HG03159 (cell line): ENCODE data around the gene SYT15.
A peak's percentile ranks its signal among the peaks of the same experiment; 100 is the strongest.
"Not testable (repeated sequence)": the region's sequence is repeated elsewhere in the genome, so short reads cannot be mapped to it uniquely, and the experiment has no call there.

Experiments used
- ATAC-seq: cut with Tn5 transposase; IDR thresholded peaks from one replicate; pipeline ENCODE4 v1.9.1; 2021; ENCODE audit warnings: mild to moderate bottlenecking, moderate library complexity; ENCODE audit not compliant: unreplicated experiment

SYT15 gene

DNA sequence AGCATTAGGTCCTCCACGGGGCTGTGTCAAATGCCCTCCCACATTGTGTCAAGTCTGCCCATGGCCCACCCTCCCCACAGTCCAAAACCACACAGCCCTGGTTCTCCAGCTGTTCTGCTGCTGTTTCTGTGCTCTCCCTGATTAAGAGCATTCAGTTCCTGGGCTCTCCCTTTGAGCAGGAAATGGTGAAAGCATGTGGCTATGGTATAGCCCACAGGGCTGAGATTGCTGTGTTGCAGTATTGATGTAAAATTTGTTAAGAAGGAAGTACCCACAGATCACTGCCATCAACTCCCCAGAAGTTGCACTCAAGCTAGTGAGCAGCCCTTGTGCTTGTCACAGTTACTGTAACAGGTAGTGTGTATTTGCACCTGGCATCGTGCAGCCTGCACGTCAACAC lies 9.3 kb downstream of the SYT15 start:
- not testable (repeated sequence) for ATAC-seq

DNA sequence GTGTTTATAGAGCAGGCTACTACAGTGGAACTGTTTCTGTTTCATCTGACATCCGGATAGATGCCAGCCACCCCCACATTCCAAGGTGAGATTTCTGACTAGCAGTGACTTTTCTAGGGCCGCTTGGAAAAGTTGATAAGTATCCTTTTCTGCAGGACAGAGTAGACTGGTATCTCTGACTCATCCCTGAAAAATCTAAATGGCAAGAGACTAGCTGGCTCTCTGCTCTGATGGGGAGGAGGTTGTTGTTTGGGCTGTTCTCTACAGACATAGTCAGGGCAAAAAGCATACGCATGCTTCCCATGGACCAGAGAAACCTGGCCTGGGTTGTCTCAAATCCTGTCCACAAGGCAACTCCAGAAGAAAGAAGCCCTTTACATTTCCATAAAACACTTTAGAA lies 10.7 kb downstream of the SYT15 start:
- not testable (repeated sequence) for ATAC-seq

DNA sequence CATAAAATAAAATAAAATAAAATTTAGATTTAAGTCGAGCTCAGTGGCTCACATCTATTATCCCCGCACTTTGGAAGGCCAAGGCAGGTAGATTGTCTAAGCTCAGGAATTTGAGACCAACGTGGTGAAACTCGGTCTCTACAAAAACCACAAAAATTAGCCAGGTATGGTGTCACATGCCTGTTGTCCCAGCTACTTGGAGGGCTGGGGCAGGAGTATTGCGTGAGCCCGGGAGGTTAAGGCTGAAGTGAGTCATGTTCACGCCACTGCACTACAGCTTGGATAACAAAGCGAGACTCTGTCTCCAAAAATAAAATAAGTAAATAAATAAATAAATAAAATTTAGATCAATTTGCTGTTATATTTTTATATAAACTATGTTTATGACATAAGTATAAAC lies 12.1 kb downstream of the SYT15 start:
- not testable (repeated sequence) for ATAC-seq

DNA sequence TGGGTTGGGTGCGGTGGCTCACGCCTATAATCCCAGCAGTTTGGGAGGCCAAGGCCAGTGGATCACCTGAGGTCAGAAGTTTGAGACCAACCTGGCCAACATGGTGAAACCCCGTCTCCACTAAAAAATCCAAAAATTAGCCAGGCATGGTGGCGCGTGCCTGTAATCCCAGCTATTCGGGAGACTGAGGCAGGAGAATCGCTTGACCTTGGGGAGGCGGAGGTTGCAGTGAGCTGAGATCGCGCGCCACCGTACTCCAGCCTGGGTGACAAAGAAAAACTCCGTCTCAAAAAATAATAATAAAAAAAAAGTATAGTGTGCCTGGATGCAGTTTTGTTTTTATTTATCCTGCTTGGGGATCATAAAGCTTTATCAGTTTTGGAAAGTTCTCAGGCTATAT lies 14.4 kb downstream of the SYT15 start:
- not testable (repeated sequence) for ATAC-seq

DNA sequence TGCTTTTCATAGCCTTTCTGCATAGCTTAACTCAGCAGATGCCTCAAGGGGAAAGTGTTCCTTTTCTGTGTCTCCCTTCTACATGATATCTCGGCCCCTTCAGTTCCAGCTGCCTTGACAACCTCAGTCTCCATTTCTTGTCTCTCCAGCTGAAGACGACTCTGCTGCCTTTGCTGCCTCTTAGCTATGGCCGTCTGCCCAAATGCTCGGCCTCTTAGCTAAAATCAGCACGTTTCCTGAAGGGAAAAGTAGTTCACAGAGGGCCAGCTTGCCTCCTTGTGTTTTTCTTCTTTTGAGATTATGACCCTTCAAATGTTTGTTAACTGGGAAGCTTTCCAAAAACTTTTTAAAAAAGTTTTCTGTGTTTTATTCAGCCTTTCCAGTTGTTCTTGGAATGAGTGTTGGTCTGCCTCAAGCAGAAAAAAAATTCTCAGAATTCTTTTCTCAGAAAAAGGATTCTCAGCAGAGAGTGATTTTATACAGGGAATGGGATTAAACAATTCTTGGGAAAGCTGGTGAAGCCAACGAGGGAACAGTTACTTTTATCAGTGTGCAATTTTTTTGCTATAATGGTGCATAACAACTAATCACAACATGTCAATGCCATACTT lies 15.6 kb downstream of the SYT15 start:
- ATAC-seq: not testable (repeated sequence)

DNA sequence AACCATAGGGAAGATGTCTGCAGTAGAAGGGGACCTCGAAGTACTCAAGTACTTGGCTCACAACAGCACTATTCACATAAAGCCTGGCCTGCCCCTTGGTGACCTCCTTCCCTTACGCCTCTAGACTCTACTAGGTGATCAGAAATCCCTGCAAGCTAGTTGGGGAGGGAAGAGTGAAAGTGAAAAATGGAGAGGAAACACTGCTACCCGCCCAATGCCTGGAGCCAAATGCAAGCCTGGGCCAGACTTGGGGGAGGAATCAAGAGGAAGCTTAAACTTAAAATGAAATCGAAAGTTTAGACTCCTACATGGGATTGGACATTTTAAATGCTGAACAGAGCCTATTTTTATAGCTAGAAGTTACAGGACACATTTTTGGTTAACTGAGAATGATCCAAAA lies 17.6 kb downstream of the SYT15 start:
- ATAC-seq: not testable (repeated sequence)

DNA sequence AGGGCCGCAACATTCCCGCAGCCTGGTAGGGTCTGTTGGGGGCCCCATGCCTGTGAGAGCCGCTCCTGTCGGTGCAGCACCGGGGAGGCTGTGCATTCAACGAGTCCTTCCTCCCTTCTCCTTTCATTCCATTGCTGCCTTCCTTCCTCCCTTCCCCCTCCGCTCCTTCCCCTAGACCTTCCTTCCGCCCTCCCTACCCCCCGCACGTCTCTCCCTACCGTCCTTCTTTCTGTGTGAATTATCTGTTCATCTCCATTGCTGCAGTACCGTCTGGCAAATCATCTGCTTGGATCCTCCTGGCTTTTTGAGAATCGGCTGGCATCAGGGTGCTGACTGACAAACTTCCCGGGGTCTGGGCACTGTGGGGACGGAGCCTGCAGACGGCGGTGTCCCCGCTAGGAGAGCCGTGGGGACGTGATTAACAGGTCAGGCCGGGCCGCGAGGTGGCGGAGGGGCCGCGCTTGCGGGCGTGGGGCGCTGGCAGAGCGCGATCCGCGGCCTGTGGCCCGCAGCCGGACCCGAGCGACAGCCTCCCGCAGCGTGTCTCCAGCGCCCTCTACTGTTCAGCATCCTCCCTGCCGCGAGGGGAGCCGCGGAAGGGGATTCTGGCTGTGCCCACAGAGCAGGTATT lies 18.8 kb downstream of the SYT15 start:
- peak; percentile 81 for ATAC-seq

DNA sequence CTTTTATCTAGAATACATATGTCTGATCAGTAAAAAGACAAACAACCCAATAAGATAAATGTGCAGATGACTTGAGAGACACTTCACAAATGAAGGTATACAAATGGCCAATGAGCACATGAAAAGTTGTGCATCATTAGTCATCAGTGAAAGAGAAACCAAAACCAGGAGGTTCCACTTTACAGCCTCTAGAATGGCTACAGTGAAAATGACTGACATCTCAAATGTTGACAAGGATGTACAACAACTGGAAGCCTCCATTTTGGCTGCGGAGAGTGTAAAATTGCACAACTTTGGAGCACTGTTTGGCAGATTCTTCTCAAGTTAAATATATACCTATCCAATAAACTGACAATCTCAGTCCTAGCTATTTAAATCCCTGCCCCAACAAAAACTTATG lies 21.6 kb downstream of the SYT15 start:
- ATAC-seq: peak; percentile 68

DNA sequence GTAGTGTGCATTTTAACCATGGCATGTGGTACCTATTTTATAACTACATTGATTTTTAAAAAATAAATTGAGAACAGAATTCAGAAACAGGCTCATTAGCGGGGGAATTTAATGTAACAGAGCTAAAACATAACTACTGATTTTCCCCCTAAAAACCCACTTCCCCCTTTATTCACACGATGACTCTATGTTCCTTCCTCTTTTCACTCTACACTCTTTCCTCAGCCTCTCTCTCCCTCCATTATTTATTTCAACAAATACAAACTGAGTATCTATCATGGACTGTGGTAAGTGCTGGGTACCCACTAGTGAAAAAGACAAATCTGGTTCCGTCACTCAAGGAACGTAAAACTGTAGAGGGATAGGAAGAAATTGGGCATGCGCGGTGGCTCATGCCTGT lies 36.6 kb downstream of the SYT15 start:
- ATAC-seq: not testable (repeated sequence)

DNA sequence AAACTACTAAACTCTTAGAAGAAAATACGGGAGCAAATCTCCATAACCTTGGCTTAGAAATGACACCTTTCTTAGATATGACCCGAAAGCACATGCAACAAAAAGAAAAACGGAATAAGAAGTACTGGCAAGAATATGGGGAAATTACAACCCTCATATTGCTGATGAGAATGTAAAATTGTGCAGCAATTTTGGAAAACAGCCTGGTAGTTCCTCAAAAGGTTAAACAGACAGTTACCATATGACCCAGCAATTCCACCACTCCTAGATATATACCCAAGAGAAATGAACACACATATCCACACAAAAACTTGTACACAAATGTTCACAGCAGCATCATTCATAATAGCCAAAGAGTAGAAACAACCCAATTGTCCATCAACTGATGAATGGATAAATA lies 37.3 kb downstream of the SYT15 start:
- ATAC-seq: not testable (repeated sequence)

DNA sequence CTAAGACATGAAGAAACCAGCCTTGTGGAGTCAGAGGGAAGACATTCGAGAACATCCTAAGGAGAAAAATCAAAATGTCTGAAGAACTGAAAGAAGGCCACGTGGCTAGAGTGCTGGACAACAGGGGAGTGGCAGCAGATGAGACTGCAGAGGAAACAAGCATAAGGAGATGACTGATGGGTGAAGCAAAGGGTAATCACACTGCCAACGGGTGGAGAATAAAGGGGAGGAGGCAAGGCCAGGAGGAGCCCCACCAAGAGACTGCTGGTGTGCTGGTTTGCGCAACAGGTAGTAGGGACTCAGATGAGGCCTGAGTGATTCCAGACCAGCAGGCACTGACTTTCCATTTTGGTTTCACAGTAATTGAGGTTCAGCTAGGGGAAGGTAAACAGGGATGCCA lies 38.2 kb downstream of the SYT15 start:
- not testable (repeated sequence) for ATAC-seq

DNA sequence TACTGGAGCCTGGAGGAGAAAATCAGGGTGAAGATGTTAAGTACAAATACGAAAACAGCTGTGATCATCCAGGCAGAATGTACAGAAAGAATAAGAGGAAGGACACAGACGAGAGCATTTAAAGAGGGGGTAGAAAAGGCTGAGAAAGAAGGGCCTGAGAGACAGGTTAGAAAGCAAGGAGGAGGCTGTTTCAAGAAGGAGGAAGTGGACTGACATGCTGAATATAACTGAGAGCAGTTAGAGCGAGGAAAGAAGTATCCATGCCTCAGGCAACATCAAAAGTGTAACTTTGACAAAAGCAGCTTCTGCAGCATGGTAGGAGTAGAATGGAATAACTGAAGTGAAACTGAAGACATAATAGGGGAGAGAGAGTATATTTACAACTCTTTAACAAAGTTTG lies 39.0 kb downstream of the SYT15 start:
- ATAC-seq: not testable (repeated sequence)

DNA sequence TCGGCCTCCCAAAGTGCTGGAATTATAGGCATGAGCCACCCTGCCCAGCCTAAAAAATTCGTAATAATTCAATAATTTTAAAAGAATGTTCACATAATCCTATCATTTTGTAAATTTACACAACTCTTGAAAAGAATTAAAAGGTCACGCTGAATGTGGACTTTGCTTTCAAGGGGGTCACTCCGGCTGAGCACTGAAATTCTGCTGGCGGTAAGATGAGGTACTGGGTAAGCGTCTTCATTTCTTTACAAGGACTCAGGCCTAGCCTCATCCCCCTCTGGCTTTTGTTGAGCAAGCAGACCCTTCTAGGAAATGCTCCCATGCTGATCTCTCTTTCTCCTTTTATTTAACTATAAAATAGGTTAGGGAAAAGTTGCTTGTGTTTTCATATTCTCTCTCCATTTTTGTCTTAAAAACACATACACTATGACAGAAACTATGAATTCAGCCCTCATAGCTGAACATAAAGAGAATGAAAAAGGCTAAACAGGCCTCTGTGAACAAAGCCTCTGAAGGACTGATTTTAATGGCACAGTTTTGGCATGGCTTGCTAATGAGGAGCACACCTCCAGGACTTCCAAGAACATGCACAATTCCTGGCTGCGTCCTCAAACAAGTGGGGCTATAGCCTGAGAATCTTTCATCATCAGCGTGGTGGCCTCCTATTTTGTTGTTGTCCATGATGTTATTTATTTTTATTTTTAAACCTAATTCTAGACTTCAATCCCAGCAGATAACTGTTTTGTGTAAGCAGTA lies 45.1 kb downstream of the SYT15 start:
- ATAC-seq: not testable (repeated sequence)

DNA sequence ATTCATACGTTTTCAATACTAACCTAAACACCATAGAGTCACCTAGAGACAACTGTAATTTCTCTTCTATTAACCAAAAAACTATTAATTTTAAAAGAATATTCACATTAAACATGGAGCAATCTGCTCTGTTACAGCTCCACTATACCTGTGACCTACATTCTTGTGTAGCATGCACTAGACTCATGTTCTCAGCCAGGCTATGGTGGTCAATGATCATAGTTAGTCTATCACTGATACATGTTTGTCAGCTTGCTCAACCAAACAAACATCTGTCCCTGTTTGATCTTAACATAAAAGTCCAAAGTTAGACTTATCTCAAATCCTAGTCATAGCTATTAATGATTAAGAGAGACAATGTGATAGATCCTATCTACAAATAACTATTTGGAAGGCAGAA lies 50.9 kb downstream of the SYT15 start:
- not testable (repeated sequence) for ATAC-seq

DNA sequence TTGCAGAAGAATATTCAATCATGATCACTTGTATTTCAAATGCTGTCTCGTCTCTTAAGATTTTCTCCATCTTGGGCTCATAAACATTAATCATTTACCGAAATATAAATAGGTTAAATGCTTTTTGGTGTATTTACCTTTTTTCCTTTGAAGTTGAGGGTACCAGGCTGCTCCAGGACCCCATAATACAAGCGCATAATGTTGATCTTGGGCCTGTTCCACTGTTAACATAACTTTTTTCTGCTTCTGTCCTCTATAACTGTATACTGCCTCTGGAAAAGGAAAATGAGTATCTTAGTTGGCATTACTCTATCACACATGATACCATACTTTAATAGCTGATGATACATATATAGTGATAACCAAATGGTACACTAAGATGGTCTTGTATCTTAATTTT lies 51.9 kb downstream of the SYT15 start:
- not testable (repeated sequence) for ATAC-seq

DNA sequence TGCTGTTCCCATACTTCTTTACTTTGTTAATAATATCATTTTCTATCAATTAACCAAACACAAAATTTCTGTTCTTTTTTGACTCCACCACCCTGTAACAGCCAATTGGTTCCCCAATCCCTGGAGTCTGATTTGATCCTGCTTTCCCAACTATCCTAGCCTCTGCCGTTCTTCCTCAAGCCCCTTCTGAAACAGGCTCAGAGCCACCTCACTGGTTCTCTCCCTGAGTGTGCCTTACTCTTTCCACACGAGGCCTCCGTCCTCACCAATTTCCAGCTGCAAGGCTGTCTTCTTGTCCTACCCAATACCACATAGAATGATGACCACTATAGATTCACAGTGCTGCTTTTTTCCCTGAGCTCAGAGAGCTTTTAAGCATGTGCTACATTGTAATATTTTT lies 52.8 kb downstream of the SYT15 start:
- not testable (repeated sequence) for ATAC-seq

DNA sequence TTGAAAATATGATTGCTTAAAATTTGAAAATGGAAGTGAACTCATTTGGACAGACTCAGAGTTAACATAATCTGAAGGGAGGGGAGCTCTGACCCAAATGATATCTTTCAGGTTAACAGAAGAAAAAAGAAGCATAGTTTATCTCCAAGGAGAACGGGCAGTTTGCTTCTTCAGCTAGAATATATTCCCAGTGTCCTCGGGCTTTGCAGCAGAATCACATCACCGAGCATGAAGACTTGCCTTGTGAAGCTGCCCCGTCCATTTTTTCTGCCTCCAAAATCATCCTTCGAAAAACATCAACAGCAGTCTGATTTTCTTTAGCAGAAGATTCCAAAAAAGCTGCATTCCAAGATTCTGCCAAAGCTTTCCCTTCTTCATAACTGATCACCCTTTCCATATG lies 55.8 kb downstream of the SYT15 start:
- ATAC-seq: not testable (repeated sequence)

DNA sequence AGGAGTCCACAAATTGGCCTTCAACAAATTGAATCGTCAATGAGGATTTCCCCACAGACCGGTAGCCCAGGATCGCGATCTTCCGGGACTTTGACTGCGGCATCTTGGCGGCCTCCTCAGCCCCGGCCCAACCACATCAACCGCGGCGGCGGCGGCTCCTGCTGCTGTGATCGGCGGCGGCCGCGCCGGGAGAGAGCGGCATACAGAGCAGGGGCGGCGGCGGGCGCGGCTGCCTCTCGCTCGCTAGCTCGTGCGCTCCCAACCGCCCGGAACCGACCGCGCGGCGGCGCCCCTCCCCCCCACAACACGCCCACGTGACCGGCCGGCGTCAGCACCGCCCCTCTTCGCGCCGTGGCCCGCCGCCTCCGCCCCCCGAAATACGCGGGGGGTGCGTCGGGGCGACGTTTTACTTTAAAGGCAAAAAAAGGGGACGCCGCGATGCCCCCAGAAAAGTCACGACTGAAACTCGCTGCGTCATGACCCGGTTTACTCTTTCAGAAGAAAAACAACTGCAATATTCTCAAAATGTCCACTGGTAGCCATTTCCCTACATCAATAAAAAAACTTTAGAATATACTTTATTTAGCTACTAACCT lies 56.5 kb downstream of the SYT15 start:
- peak; percentile 82 for ATAC-seq

DNA sequence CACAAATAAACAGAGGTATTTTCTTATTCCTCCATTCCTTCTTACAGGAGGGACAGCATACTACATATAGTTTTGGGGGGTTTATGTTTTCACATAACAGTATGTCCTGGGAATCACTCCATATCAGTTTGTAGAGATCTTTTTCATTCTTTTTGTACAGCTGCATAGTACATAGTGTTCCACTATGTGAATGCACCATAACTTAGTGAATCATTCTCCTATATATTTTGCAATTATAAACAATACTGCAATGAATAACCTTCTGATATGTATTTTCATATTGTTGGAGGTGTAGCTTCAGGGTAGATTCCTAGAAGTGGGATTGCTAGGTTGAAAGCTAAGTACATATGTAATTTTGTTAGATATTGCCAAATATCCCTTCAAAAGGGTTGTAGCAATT lies 61.1 kb downstream of the SYT15 start:
- ATAC-seq: not testable (repeated sequence)
